Activated naive CD4-positive, alpha-beta T cell treated with anti-CD3 and anti-CD28 coated beads, Interleukin-2, amount 10 ng/mL, durations not matched to agents 7 days and 5 days (primary cell): ENCODE measurements around the gene LRRN4.

ENCODE experiments used
- CTCF ChIA-PET: fragments of 350-600 bp; sonication (Branson Sonifier 250); formaldehyde crosslinking; loops from one replicate; lab custom pipeline; 2021; ENCODE audit warnings: antibody characterized with exemption; lab: Charles Lee
- DNase-seq: peaks from one replicate; pipeline ENCODE4 v3.0.0-alpha.2; 2020
- H3K27ac Mint-ChIP-seq: one replicate; pipeline ENCODE4 v1.8.0; 2021; ENCODE audit warnings: mild to moderate bottlenecking, moderate library complexity, mixed read lengths
- H3K27me3 Mint-ChIP-seq: one replicate; pipeline ENCODE4 v1.8.0; 2021; ENCODE audit warnings: mild to moderate bottlenecking, mixed read lengths
- H3K36me3 Mint-ChIP-seq: one replicate; pipeline ENCODE4 v1.8.0; 2021; ENCODE audit warnings: mixed read lengths
- H3K4me1 Mint-ChIP-seq: one replicate; pipeline ENCODE4 v1.8.0; 2021; ENCODE audit warnings: mixed read lengths
- H3K4me3 Mint-ChIP-seq: one replicate; pipeline ENCODE4 v1.8.0; 2021; ENCODE audit warnings: mild to moderate bottlenecking, moderate library complexity, mixed read lengths
- H3K9me3 Mint-ChIP-seq: one replicate; pipeline ENCODE4 v1.8.0; 2021; ENCODE audit warnings: mixed read lengths

Gene LRRN4

DNA sequence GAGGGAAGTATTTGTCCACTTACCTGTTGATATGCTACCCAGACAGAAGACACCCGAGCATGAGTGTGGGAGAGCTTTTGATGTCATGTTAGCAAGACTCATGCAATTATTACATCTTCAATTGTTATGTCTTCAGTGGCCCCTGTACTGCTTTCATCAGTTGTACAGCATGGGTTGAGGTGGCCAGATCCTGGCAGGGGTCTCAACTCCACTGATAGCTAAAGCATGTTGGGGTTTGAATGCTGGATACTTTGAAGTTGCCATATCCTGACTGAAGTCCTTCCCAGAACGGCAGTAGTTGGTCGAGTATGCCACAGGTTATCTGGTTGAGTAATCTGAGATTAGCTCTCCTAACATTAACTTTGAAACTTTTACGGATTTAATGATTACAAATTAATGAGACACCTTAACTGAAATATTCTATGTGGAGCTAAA is 46.7 kb downstream of the LRRN4 start:
- H3K27me3 Mint-ChIP-seq: no peaks in the 10 kb centered on the region
- no peak for DNase-seq
- peak overlapping the region; percentile 19 for H3K27ac Mint-ChIP-seq
- peaks cover 33% of the 10 kb centered on the region for H3K4me1 Mint-ChIP-seq
- peak overlapping the region; percentile 96 for H3K4me3 Mint-ChIP-seq
- no peaks in the 10 kb centered on the region for H3K9me3 Mint-ChIP-seq
- CTCF ChIA-PET: interaction anchor here (0.7 kb wide), 1 partner anchor 72 kb away, joined by 3 read pairs; no protein-coding TSS in a partner anchor
- H3K36me3 Mint-ChIP-seq: peaks cover 20% of the 10 kb centered on the region

DNA sequence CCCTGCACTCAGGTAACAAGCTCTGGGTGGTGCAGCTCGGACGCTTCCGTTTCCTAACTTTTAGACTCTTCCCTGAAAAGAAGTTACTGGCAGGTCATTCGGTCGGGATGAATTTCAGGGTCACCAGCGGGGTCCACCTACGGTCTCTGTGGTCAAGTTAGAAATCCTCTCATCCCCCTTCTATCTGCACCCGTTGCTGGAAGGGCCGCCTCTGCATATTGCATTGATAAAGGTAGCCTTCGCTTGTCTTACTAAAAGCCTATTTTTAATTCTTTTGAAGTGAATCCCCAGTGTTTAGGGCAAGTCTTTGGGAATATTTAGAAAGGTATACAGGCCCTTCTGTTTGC is 47.3 kb downstream of the LRRN4 start:
- Mint-ChIP-seq H3K27me3 (no peaks in the 10 kb centered on the region), H3K4me3 (peak overlapping the region; percentile 96), H3K27ac (peak overlapping the region; percentile 92), H3K9me3 (no peaks in the 10 kb centered on the region), H3K4me1 (peaks cover 33% of the 10 kb centered on the region), H3K36me3 (peaks cover 16% of the 10 kb centered on the region)
- CTCF ChIA-PET: interaction anchor here (0.7 kb wide), 1 partner anchor 71 kb away, joined by 3 read pairs; no protein-coding TSS in a partner anchor
- no peak for DNase-seq

DNA sequence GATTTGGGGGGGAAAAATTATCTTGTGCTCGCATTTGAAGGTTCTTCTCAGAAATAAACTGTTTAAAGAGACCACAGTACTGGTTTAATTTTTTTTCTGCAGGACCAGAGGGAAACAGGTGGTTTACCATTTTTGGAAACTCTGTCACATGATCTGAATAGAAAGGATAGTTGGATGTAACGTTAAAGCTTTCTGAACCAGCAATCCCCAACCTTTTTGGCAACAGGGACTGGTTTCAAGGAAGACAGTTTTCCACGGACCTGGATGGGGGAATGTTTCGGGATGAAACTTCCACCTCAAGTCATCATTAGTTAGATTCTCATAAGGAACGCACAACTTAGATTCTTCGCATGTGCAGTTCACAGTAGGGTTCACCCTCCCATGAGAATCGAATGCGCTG is 53.0 kb downstream of the LRRN4 start:
- Mint-ChIP-seq H3K27me3 (no peaks in the 10 kb centered on the region), H3K36me3 (peaks cover 8% of the 10 kb centered on the region), H3K9me3 (no peaks in the 10 kb centered on the region), H3K4me3 (no peak overlapping the region), H3K27ac (no peak overlapping the region), H3K4me1 (peaks cover 48% of the 10 kb centered on the region)
- no peak for DNase-seq
- CTCF ChIA-PET: interaction anchor here (1.1 to 1.6 kb wide), 2 partner anchors 469 to 471 kb away, joined by 3 read pairs; no protein-coding TSS in a partner anchor

DNA sequence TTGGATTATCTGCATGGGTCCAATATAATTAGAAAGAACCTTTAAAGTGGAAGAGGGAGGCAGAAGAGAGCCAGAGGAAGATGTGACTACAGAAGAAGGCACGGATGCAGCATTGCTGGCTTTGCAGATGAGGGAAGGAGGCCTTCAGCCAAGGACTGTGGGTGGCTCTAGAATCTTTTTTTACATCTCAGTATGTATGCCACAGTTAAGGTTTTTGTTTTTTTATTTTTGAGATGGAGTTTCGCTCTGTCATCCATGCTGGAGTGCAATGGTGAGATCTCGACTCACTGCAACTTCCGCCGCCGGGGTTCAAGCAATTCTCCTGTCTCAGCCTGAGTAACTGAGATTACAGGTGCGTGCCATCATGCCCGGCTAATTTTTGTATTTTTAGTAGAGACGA is 54.1 kb downstream of the LRRN4 start:
- Mint-ChIP-seq H3K27ac (no peak overlapping the region), H3K9me3 (no peaks in the 10 kb centered on the region), H3K4me3 (no peak overlapping the region), H3K27me3 (no peaks in the 10 kb centered on the region), H3K36me3 (peaks cover 16% of the 10 kb centered on the region), H3K4me1 (peaks cover 52% of the 10 kb centered on the region)
- DNase-seq: no peak
- CTCF ChIA-PET: interaction anchor here (0.7 kb wide), 1 partner anchor 464 kb away, joined by 3 read pairs; no protein-coding TSS in a partner anchor

DNA sequence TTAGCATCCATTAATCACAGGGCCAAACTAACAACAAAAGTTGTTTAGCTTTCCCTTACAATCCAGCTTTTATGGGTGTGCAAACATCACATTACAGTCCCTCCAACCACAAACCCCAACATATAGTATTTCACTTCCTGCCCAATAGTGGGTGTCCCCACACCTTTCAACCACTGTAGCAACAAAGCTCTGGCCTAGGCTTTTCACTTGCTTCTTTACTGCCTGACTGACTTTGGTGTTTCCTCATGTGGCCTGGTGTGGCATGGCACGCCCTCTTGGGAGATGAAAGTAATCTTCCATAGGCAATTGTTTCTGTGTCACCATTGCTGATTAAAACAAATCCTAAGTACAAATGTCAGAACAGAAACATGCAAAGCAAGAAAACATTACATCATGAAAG is 57.1 kb downstream of the LRRN4 start:
- Mint-ChIP-seq H3K27me3 (no peaks in the 10 kb centered on the region), H3K9me3 (no peaks in the 10 kb centered on the region), H3K4me1 (peaks cover 43% of the 10 kb centered on the region), H3K36me3 (peaks cover 16% of the 10 kb centered on the region), H3K27ac (peak overlapping the region; percentile 79), H3K4me3 (no peak overlapping the region)
- CTCF ChIA-PET: interaction anchor here (1.1 kb wide), 1 partner anchor 467 kb away, joined by 3 read pairs; no protein-coding TSS in a partner anchor
- DNase-seq: peak; percentile 74

DNA sequence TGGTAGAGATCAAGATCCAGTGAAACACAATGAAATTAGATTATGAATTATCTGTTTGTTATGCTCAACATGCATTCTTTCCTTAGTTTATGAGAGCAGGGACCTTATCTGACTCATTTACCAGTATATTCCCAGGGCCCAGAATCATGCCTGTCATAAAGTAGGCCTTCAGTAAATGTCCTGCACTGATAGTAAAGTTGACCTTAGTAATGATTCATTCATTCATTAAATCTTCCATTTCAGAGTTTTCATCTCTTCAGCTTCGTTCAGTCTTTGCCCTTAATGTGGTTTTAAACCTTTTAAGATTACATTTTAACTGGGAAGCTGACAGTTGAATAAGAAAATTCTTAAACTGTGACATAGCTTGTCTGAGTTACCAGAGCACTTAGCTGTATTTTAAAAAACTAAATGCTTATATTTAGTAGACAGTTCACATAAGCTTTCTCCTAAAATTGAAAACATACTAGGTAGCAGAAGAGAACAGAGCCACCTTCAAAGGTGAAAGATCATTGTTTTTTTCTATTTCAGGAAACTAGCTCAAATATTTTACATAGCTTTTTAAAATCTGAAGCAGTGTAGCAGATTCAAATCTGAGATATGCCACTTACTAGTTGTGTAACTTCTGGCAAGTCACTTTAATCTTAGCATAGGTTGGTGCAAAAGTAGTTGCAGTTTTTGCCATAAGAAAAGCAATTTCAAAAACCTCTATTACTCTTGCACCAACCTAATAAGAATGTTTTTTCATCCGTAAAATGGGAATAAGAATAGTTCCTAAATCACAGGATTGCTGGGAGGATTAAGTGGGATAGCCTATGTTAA is 62.0 kb downstream of the LRRN4 start:
- Mint-ChIP-seq H3K9me3 (no peaks in the 10 kb centered on the region), H3K27me3 (no peaks in the 10 kb centered on the region), H3K27ac (no peak overlapping the region), H3K36me3 (peaks cover 23% of the 10 kb centered on the region), H3K4me1 (peaks cover 17% of the 10 kb centered on the region), H3K4me3 (no peak overlapping the region)
- CTCF ChIA-PET: interaction anchor here (0.6 to 1.2 kb wide), 2 partner anchors 12 to 774 kb away, joined by 3 read pairs; no protein-coding TSS in a partner anchor
- no peak for DNase-seq

DNA sequence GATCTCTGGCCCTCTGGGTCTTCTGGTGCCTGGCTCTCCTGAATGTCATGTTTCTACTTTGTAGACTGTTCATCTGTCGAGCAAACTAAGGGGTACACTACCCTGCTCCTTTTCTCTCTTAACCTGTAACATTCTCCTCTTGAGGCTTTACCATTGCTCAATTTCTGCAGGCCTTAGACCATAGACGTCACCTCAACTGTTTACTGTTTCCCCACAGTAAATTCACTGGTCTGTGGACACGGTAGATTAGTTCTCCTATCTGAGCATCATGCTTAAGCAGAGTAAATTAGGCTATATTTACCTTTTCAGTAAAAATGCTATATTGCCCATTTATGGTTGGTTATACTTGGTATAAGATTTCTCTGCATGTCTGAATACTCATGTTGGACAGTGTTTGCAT is 62.9 kb downstream of the LRRN4 start:
- H3K9me3 Mint-ChIP-seq: no peaks in the 10 kb centered on the region
- CTCF ChIA-PET: no interaction called here
- no peak overlapping the region for H3K4me3 Mint-ChIP-seq
- peaks cover 30% of the 10 kb centered on the region for H3K36me3 Mint-ChIP-seq
- peaks cover 14% of the 10 kb centered on the region for H3K4me1 Mint-ChIP-seq
- H3K27ac Mint-ChIP-seq: no peak overlapping the region
- H3K27me3 Mint-ChIP-seq: no peaks in the 10 kb centered on the region
- DNase-seq: no peak
